Natural killer cell (primary cell): Measurements from ENCODE around the gene RFT1. TPM values are rescaled to one million over a fixed set of nuclear protein-coding genes. Genes with fewer than 3 reads are reported as not detected.

Experiments
- ATAC-seq, 3 donors: fragments of 150-1000 bp in 2 of 3; fragments of 200-7000 bp in 1 of 3; cut with Tn5 transposase; 1 replicate in 1 of 3; 2 replicates in 2 of 3; pipeline ENCODE4 v1.10.0; 2021; ENCODE audit warnings: mild to moderate bottlenecking in 2 of 3, moderate library complexity in 2 of 3
- DNase-seq, 2 donors: peaks; one replicate each; pipeline versions ENCODE4 v3.0.0 to v3.0.0-alpha.2; 2013 to 2021; ENCODE audit warnings: mixed read lengths in 1 of 2
- H3K27ac ChIP-seq: one replicate; pipeline ENCODE4 v1.5.1; 2013; ENCODE audit warnings: mild to moderate bottlenecking, low read length
- H3K27me3 ChIP-seq: one replicate; pipeline ENCODE4 v1.6.1; 2013; ENCODE audit warnings: low read length; ENCODE audit not compliant: control insufficient read depth, insufficient read depth
- H3K36me3 ChIP-seq: one replicate; pipeline ENCODE4 v1.6.1; 2013; ENCODE audit warnings: low read length; ENCODE audit not compliant: control insufficient read depth, insufficient read depth
- H3K4me1 ChIP-seq: one replicate; pipeline ENCODE4 v1.6.1; 2013; ENCODE audit warnings: low read length; ENCODE audit not compliant: control insufficient read depth, insufficient read depth
- H3K4me3 ChIP-seq: one replicate; pipeline ENCODE4 v1.5.1; 2013; ENCODE audit warnings: low read length
- H3K9me3 ChIP-seq: one replicate; pipeline ENCODE4 v1.6.1; 2013; ENCODE audit warnings: low read length; ENCODE audit not compliant: control insufficient read depth, insufficient read depth
- H3K27ac Mint-ChIP-seq, 2 donors: one replicate each; pipeline ENCODE4 v1.8.0; 2022; ENCODE audit warnings: mild to moderate bottlenecking in 2 of 2, mixed read lengths in 2 of 2, moderate library complexity in 1 of 2
- H3K27me3 Mint-ChIP-seq, 2 donors: one replicate each; pipeline ENCODE4 v1.8.0; 2022; ENCODE audit warnings: low read depth in 2 of 2, mixed read lengths in 2 of 2
- H3K36me3 Mint-ChIP-seq: one replicate; pipeline ENCODE4 v1.8.0; 2022; ENCODE audit warnings: mixed read lengths
- H3K4me1 Mint-ChIP-seq, 2 donors: one replicate each; pipeline ENCODE4 v1.8.0; 2022; ENCODE audit warnings: mixed read lengths in 2 of 2
- H3K4me3 Mint-ChIP-seq: one replicate; pipeline ENCODE4 v1.8.0; 2022; ENCODE audit warnings: mild to moderate bottlenecking, moderate library complexity, mixed read lengths
- H3K9me3 Mint-ChIP-seq, 2 donors: one replicate each; pipeline ENCODE4 v1.8.0; 2022; ENCODE audit warnings: mixed read lengths in 2 of 2
- WGBS: methylation state at CpG from one replicate; pipeline ENCODE4 v1.1.7; 2013; ENCODE audit warnings: missing lambda C conversion rate; ENCODE audit not compliant: insufficient coverage; 5-methylcytosine and 5-hydroxymethylcytosine counted together
- intact Hi-C: fragments of 100-400 bp; cut with micrococcal nuclease; formaldehyde crosslinking; loops from one replicate; pipeline ENCODE4 v1.14.2; 2022
- total RNA-seq, 4 donors: library from RNA; stranded (reverse); fragments of 120-200 nt in 1 of 4; gene quantifications; one replicate each; pipeline versions ENCODE4 v1.2.3 to v1.2.4, GENCODE V29; 2013 to 2022
- TF ChIP-seq, protein P1 (sequence below): fragments of 200-600 bp; IDR thresholded peaks from one replicate; pipeline ENCODE4 v1.8.0; 2022; ENCODE audit warnings: antibody characterized with exemption

The RFT1 gene
- total RNA-seq, 3 donors from 2014 or later (not counting 1 experiment from before 2014, with no cell fraction given) = 13.3 to 17.2 (median 14.1) TPM

GRCh38 chr3:53157974-53158580 is 27.8 kb upstream of the RFT1 start:
- Mint-ChIP-seq H3K4me3 (no peak overlapping the region), H3K9me3 (no peaks in the 10 kb centered on the region), H3K27me3 (peaks cover 17 to 32% of the 10 kb centered on the region in 2 donors), H3K27ac (no peak overlapping the region), H3K36me3 (no peaks in the 10 kb centered on the region), H3K4me1 (peaks cover 17 to 27% of the 10 kb centered on the region in 2 donors)
- TF ChIP-seq, protein P1, sequence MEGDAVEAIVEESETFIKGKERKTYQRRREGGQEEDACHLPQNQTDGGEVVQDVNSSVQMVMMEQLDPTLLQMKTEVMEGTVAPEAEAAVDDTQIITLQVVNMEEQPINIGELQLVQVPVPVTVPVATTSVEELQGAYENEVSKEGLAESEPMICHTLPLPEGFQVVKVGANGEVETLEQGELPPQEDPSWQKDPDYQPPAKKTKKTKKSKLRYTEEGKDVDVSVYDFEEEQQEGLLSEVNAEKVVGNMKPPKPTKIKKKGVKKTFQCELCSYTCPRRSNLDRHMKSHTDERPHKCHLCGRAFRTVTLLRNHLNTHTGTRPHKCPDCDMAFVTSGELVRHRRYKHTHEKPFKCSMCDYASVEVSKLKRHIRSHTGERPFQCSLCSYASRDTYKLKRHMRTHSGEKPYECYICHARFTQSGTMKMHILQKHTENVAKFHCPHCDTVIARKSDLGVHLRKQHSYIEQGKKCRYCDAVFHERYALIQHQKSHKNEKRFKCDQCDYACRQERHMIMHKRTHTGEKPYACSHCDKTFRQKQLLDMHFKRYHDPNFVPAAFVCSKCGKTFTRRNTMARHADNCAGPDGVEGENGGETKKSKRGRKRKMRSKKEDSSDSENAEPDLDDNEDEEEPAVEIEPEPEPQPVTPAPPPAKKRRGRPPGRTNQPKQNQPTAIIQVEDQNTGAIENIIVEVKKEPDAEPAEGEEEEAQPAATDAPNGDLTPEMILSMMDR = no peak
- H3K27ac ChIP-seq = no peak overlapping the region
- no peaks in the 10 kb centered on the region for H3K9me3 ChIP-seq
- H3K36me3 ChIP-seq = no peaks in the 10 kb centered on the region
- 87% methylated on average over 3 of the region's 3 CpGs for WGBS
- ATAC-seq = no peak
- H3K27me3 ChIP-seq = peaks cover 17% of the 10 kb centered on the region
- no peak overlapping the region for H3K4me3 ChIP-seq
- no peak for DNase-seq
- peaks cover 29% of the 10 kb centered on the region for H3K4me1 ChIP-seq
- intact Hi-C loops = no loop called here

DNA sequence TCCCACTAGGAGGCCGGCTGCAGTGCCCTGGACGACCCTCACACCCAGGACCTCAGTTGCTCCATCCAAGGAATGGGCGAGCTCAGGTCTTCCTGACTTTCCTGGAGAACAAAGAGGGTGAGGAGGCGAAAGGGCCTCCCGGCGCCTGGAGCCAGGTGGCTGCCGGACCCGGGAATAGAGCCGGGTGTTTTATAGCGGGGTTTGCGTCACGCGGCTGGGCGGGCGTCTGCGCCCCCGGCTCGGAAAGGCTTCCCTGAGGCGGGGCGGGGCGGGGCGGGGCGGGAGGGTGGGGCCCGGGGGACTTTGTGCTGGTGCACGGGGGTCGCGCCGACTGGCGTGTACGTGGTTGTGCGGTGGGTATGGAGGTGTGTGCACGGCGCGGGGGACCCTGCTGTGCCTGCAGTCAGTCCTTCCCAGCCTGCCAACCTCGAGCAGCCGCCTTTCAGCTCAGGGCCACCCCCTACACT is 26.2 kb upstream of the RFT1 start:
- Histone ChIP-seq H3K27me3 (peaks cover 17% of the 10 kb centered on the region), H3K4me1 (peaks cover 18% of the 10 kb centered on the region), H3K36me3 (no peaks in the 10 kb centered on the region), H3K9me3 (no peaks in the 10 kb centered on the region), H3K4me3 (no peak overlapping the region), H3K27ac (no peak overlapping the region)
- Mint-ChIP-seq H3K27ac (no peak overlapping the region), H3K9me3 (no peaks in the 10 kb centered on the region), H3K27me3 (peaks cover 17 to 32% of the 10 kb centered on the region in 2 donors), H3K4me1 (peaks cover 7 to 10% of the 10 kb centered on the region in 2 donors), H3K4me3 (no peak overlapping the region), H3K36me3 (no peaks in the 10 kb centered on the region)
- intact Hi-C loops = no loop called here
- no peak for DNase-seq
- WGBS = 22% methylated on average over 22 of the region's 36 CpGs
- no peak for ATAC-seq
- TF ChIP-seq, protein P1 = no peak

GRCh38 chr3:53155760-53156159 is 25.5 kb upstream of the RFT1 start:
- Histone ChIP-seq H3K27ac (no peak overlapping the region), H3K36me3 (no peaks in the 10 kb centered on the region), H3K4me1 (peaks cover 18% of the 10 kb centered on the region), H3K27me3 (peaks cover 17% of the 10 kb centered on the region), H3K9me3 (no peaks in the 10 kb centered on the region), H3K4me3 (no peak overlapping the region)
- Mint-ChIP-seq H3K36me3 (no peaks in the 10 kb centered on the region), H3K4me3 (no peak overlapping the region), H3K27ac (no peak overlapping the region), H3K9me3 (no peaks in the 10 kb centered on the region), H3K27me3 (peaks cover 17 to 32% of the 10 kb centered on the region in 2 donors), H3K4me1 (peaks cover 7 to 10% of the 10 kb centered on the region in 2 donors)
- WGBS = 87% methylated on average over 6 of the region's 6 CpGs
- no peak for ATAC-seq
- TF ChIP-seq, protein P1 = no peak
- intact Hi-C loops = no loop called here
- DNase-seq = no peak

GRCh38 chr3:53154881-53155285 is 24.6 kb upstream of the RFT1 start:
- H3K9me3 Mint-ChIP-seq = no peaks in the 10 kb centered on the region
- ATAC-seq (no peak), DNase-seq (no peak)
- H3K27me3 Mint-ChIP-seq = peaks cover 17 to 34% of the 10 kb centered on the region in 2 donors
- H3K36me3 Mint-ChIP-seq = no peaks in the 10 kb centered on the region
- H3K4me1 Mint-ChIP-seq = peaks cover 0 to 1% of the 10 kb centered on the region in 2 donors
- H3K27ac ChIP-seq = no peak overlapping the region
- 90% methylated on average over 4 of the region's 4 CpGs for WGBS
- no peak overlapping the region for H3K4me3 ChIP-seq
- no peaks in the 10 kb centered on the region for H3K36me3 ChIP-seq
- intact Hi-C loops = no loop called here
- no peak overlapping the region for H3K4me3 Mint-ChIP-seq
- no peaks in the 10 kb centered on the region for H3K9me3 ChIP-seq
- H3K27me3 ChIP-seq = peaks cover 17% of the 10 kb centered on the region
- no peak overlapping the region for H3K27ac Mint-ChIP-seq
- peaks cover 10% of the 10 kb centered on the region for H3K4me1 ChIP-seq
- TF ChIP-seq, protein P1 = no peak
